Spleen (tissue), 11 donors: ENCODE data around the gene TPX2. TPM values are rescaled to one million over a fixed set of nuclear protein-coding genes. Genes with fewer than 3 reads are reported as not detected.
"Not testable (repeated sequence)": the region's sequence is repeated elsewhere in the genome, so short reads cannot be mapped to it uniquely, and the experiment has no call there.

Experiments
- DNase-seq: peaks from one replicate; pipeline ENCODE4 v3.0.0-alpha.2; 2020
- H3K27ac ChIP-seq, 8 donors: fragments of 200-600 bp; sonication (generic) in 7 of 8; 1 replicate in 4 of 8; 2 replicates in 4 of 8; pipeline versions ENCODE4 v1.5.0 to v1.8.0; 2016 to 2021; ENCODE audit warnings: inconsistent platforms in 4 of 8, mild to moderate bottlenecking in 4 of 8, moderate library complexity in 1 of 8
- H3K27me3 ChIP-seq, 7 donors: fragments of 200-600 bp; sonication (generic) in 6 of 7; replicated peaks in 1 of 7; 1 replicate in 4 of 7; 2 replicates in 3 of 7; pipeline versions ENCODE4 v1.5.0 to v1.8.0; 2016 to 2021; ENCODE audit warnings: inconsistent platforms in 3 of 7, mild to moderate bottlenecking in 1 of 7
- H3K36me3 ChIP-seq, 6 donors: fragments of 200-600 bp; sonication (generic) in 5 of 6; 1 replicate in 4 of 6; 2 replicates in 2 of 6; pipeline versions ENCODE4 v1.5.0 to v1.8.0; 2016 to 2021; ENCODE audit warnings: inconsistent platforms in 2 of 6
- H3K4me1 ChIP-seq, 6 donors: fragments of 200-600 bp; sonication (generic) in 5 of 6; 1 replicate in 3 of 6; 2 replicates in 3 of 6; pipeline versions ENCODE4 v1.5.0 to v1.8.0; 2016 to 2021; ENCODE audit warnings: inconsistent platforms in 3 of 6
- H3K4me3 ChIP-seq, 8 donors: fragments of 200-600 bp; sonication (generic) in 7 of 8; 1 replicate in 4 of 8; 2 replicates in 4 of 8; pipeline versions ENCODE4 v1.5.0 to v1.8.0; 2016 to 2021; ENCODE audit warnings: inconsistent platforms in 4 of 8, mild to moderate bottlenecking in 4 of 8, moderate library complexity in 2 of 8
- H3K9me3 ChIP-seq, 8 donors: fragments of 200-600 bp; sonication (generic) in 7 of 8; 1 replicate in 4 of 8; 2 replicates in 4 of 8; pipeline versions ENCODE4 v1.5.0 to v1.8.0; 2016 to 2021; ENCODE audit warnings: inconsistent platforms in 4 of 8
- CTCF ChIP-seq, 11 experiments: fragments of 200-600 bp in 7 of 11; fragments of 450-650 bp in 4 of 11; sonication (generic) in 4 of 11; IDR thresholded peaks in 8 of 11; conservative IDR thresholded peaks in 3 of 11; 1 replicate in 7 of 11; 2 replicates in 4 of 11; pipeline versions ENCODE4 v1.4.0 to v1.8.0; 2016 to 2021; ENCODE audit warnings: antibody characterized with exemption in 11 of 11, inconsistent platforms in 4 of 11, mild to moderate bottlenecking in 1 of 11
- POLR2A ChIP-seq, 3 donors: fragments of 450-650 bp; IDR thresholded peaks; one replicate each; pipeline ENCODE4 v1.5.1; 2017; ENCODE audit warnings: antibody characterized with exemption in 3 of 3, mild to moderate bottlenecking in 1 of 3
- POLR2AphosphoS5 ChIP-seq, 3 donors: sonication (generic); formaldehyde crosslinking; IDR thresholded peaks; one replicate each; pipeline ENCODE4 v1.5.1; 2017; ENCODE audit warnings: antibody characterized with exemption in 3 of 3
- WGBS, 5 donors: extraction: QIAGEN DNeasy Blood & Tissue Kit in 3 of 5; methylation state at CpG; one replicate each; pipeline versions ENCODE4 v1.1.5 to v1.1.7; 2013 to 2018; 5-methylcytosine and 5-hydroxymethylcytosine counted together
- intact Hi-C: fragments of 100-400 bp; cut with DNase I; formaldehyde crosslinking; loops from one replicate; pipeline ENCODE4 v1.15.0; 2023; ENCODE audit warnings: low total_unique reads
- polyA plus RNA-seq, 3 donors: library from polyadenylated mRNA; stranded (reverse); fragments of 200-250 nt; gene quantifications; one replicate each; pipeline ENCODE4 v1.2.1, GENCODE V29; 2013
- total RNA-seq, 7 donors: library from RNA; depleted of rRNA in 3 of 7; stranded (reverse); fragments of >200 nt in 3 of 7; fragmentation: NEBNext Ultra II Directional in 4 of 7; extraction: Animal tissue kit (Norgen Biotek cat#: 25700) in 4 of 7; gene quantifications; one replicate each; pipeline versions ENCODE4 v1.1.0 to v1.2.1, GENCODE V29; 2016 to 2021
- donor health status: healthy with polysubstance abuse.
- donor health status: DM: no; HTN: no; CAD: no; lungs with moderate emphysema.
- donor health status: DM: no; HTN: no; CAD: no.
- donor health status: Bipolar disorder and iron deficiency.
- donor health status: healthy.
- donor health status: DM: no; HTN: no; CAD: no.
- donor health status: DM: yes; HTN: yes; CAD: no.

Gene TPX2
- total and polyA plus RNA-seq, 10 donors, result 1.4 to 16.2 (median 7.2) TPM

GRCh38 chr20:31811796-31812728 lies 73.0 kb downstream of the TPX2 start:
- Histone ChIP-seq H3K4me3 (no peak overlapping the region), H3K4me1 (peaks cover 0 to 33% (median 17%) of the 10 kb centered on the region in 6 donors), H3K27ac (no peak overlapping the region), H3K27me3 (no peaks in the 10 kb centered on the region), H3K36me3 (no peaks in the 10 kb centered on the region), H3K9me3 (no peaks in the 10 kb centered on the region)
- intact Hi-C loops, result no loop called here
- no peak for DNase-seq
- 51 to 66% (median 58%) methylated on average over 13 to 15 of the region's 15 CpGs for WGBS, 5 donors
- TF ChIP-seq CTCF (IDR thresholded peaks at IDR 0.05 in 8 of 11, conservative IDR thresholded peaks at IDR 0.05 in 3 of 11) (no peak), POLR2AphosphoS5 (IDR thresholded peaks at IDR 0.05) (no peak), POLR2A (IDR thresholded peaks at IDR 0.05) (no peak)

GRCh38 chr20:31813611-31814010 lies 74.5 kb downstream of the TPX2 start:
- H3K36me3 ChIP-seq, result no peaks in the 10 kb centered on the region
- H3K27ac ChIP-seq, result no peak overlapping the region
- H3K27me3 ChIP-seq, result no peaks in the 10 kb centered on the region
- no peak overlapping the region for H3K4me3 ChIP-seq
- DNase-seq, result no peak
- no peaks in the 10 kb centered on the region for H3K9me3 ChIP-seq
- peaks cover 0 to 28% (median 13%) of the 10 kb centered on the region in 6 donors for H3K4me1 ChIP-seq
- intact Hi-C loops, result no loop called here
- TF ChIP-seq CTCF (IDR thresholded peaks at IDR 0.05 in 8 of 11, conservative IDR thresholded peaks at IDR 0.05 in 3 of 11) (no peak), POLR2A (IDR thresholded peaks at IDR 0.05) (no peak), POLR2AphosphoS5 (IDR thresholded peaks at IDR 0.05) (no peak)

- H3K27ac ChIP-seq, intact Hi-C loops, H3K4me3 ChIP-seq, H3K36me3 ChIP-seq, DNase-seq, H3K27me3 ChIP-seq, H3K9me3 ChIP-seq: not testable (repeated sequence)
- 86 to 93% (median 91%) methylated on average over 7 of the region's 7 CpGs for WGBS, 5 donors
- peaks cover 0 to 28% (median 13%) of the 10 kb centered on the region in 6 donors for H3K4me1 ChIP-seq
Measured at GRCh38 chr20:31814142-31814541, 75.1 kb downstream of the TPX2 start.

GRCh38 chr20:31815408-31816188 lies 76.5 kb downstream of the TPX2 start:
- Histone ChIP-seq H3K27ac (no peak overlapping the region), H3K36me3 (no peaks in the 10 kb centered on the region), H3K27me3 (no peaks in the 10 kb centered on the region), H3K4me1 (peaks cover 0 to 28% (median 13%) of the 10 kb centered on the region in 6 donors), H3K9me3 (no peaks in the 10 kb centered on the region), H3K4me3 (no peak overlapping the region)
- 41 to 58% (median 53%) methylated on average over 5 to 9 of the region's 9 CpGs for WGBS, 5 donors
- intact Hi-C loops, result no loop called here
- no peak for TF ChIP-seq POLR2A (IDR thresholded peaks at IDR 0.05)
- TF ChIP-seq POLR2AphosphoS5 (IDR thresholded peaks at IDR 0.05), result no peak
- no peak for TF ChIP-seq CTCF (IDR thresholded peaks at IDR 0.05 in 8 of 11, conservative IDR thresholded peaks at IDR 0.05 in 3 of 11)
- no peak for DNase-seq
